Spinal cord (tissue), 10 donors: ENCODE data around the gene HABP2. TPM values are rescaled to one million over a fixed set of nuclear protein-coding genes. Genes with fewer than 3 reads are reported as not detected.

Experiments used
- DNase-seq, 6 donors: peaks; one replicate each; pipeline versions ENCODE4 v3.0.0 to v3.0.0-alpha.2; 2013 to 2015; ENCODE audit warnings: low spot score in 6 of 6, low read depth in 4 of 6
- H3K27ac ChIP-seq: one replicate; pipeline ENCODE4 v1.5.1; 2013; ENCODE audit warnings: low read depth, low read length, control low read depth
- H3K27me3 ChIP-seq: one replicate; pipeline ENCODE4 v1.6.1; 2013; ENCODE audit warnings: low read length; ENCODE audit not compliant: control insufficient read depth, insufficient read depth
- H3K36me3 ChIP-seq: one replicate; pipeline ENCODE4 v1.6.1; 2013; ENCODE audit warnings: low read length; ENCODE audit not compliant: control insufficient read depth, insufficient read depth
- H3K4me1 ChIP-seq: one replicate; pipeline ENCODE4 v1.6.1; 2013; ENCODE audit warnings: low read length; ENCODE audit not compliant: control insufficient read depth, insufficient read depth
- H3K4me3 ChIP-seq: one replicate; pipeline ENCODE4 v1.5.1; 2013; ENCODE audit warnings: low read depth, low read length, control low read depth
- H3K9me3 ChIP-seq: one replicate; pipeline ENCODE4 v1.6.1; 2013; ENCODE audit warnings: low read length; ENCODE audit not compliant: control insufficient read depth, insufficient read depth
- WGBS: methylation state at CpG from one replicate; pipeline ENCODE4 v1.1.5; 2013; ENCODE audit warnings: missing lambda C conversion rate; ENCODE audit not compliant: insufficient coverage; 5-methylcytosine and 5-hydroxymethylcytosine counted together
- polyA plus RNA-seq, 2 donors: library from polyadenylated mRNA; unstranded; fragments of 120-200 nt; gene quantifications; one replicate each; pipeline ENCODE4 v1.2.1, GENCODE V29; 2013; ENCODE audit not compliant: insufficient read length in 2 of 2
- total RNA-seq, 2 donors: library from RNA; depleted of rRNA in 1 of 2; stranded (reverse); fragments of 120-200 nt in 1 of 2; fragments of >200 nt in 1 of 2; gene quantifications; one replicate each; pipeline versions ENCODE4 v1.2.3 to v1.2.4, GENCODE V29; 2013 to 2014
- donor health status: healthy.

HABP2 gene
- total and polyA plus RNA-seq, 4 donors, result 0.09 to 0.50 (median 0.14) TPM

DNA sequence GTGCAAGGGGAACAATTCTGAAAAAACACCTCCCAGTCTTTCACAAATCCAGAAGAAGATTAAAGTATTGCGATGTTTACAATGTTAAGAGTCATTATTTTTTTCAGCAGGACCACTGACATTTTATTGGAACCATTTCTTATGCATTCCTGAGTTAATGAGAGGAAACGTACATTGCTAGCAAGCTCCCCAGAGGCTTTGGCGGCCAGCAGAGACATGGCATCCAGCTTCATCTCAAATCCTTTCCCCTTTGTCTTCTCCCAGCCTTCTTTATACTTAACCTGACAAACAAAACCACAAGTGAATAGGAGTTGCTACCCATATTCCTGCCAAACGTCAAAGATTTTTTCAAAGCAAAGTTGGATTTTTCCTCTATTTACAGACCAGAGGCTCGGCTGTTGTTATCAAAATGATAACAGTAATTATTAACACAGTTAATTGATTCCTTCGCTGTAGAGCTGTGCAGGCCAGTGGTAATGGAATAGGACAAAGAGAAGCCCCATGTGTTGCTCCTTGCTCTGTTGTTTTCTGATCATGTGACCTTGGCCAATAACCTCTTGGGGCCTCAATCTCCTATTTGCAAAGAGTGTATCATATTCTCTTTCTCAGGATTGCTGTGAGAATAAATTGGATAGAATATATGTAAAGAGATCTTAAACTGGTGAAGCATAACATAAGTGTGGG is 79.0 kb downstream of the HABP2 start:
- no peak overlapping the region for H3K4me3 ChIP-seq
- no peaks in the 10 kb centered on the region for H3K4me1 ChIP-seq
- no peak for DNase-seq
- 22% methylated on average over 1 of the region's 6 CpGs for WGBS
- H3K9me3 ChIP-seq, result no peaks in the 10 kb centered on the region
- no peaks in the 10 kb centered on the region for H3K36me3 ChIP-seq
- no peak overlapping the region for H3K27ac ChIP-seq
- no peaks in the 10 kb centered on the region for H3K27me3 ChIP-seq

Other genes with a start within 250 kb of the HABP2 start
- under 1 TPM; under 0.01 to 0.11 TPM for gene NRAP, start 111.0 kb downstream of the HABP2 start, total RNA-seq
- gene NRAP, start 111.0 kb downstream of the HABP2 start, polyA plus RNA-seq, result under 1 TPM; 0.08 to 0.10 TPM
- gene CASP7, start 126.9 kb downstream of the HABP2 start, total RNA-seq, result 10 to 100 TPM; 10.0 to 23.3 TPM
- gene CASP7, start 126.9 kb downstream of the HABP2 start, polyA plus RNA-seq, result 1 to 10 TPM; 8.0 to 9.0 TPM
- under 1 TPM in 1 of 2 donors, not detected in 1; 0.11 TPM for gene PLEKHS1, start 198.6 kb downstream of the HABP2 start, total RNA-seq
- gene PLEKHS1, start 198.6 kb downstream of the HABP2 start, polyA plus RNA-seq, result under 1 TPM in 1 of 2 donors, not detected in 1; 0.08 TPM